Endothelial cell of hepatic sinusoid (primary cell): Measurements from ENCODE around the gene RPL28.

Experiments
- in situ Hi-C: cut with HindIII; loops from 2 replicates; pipeline ENCODE4 v1.10.0; 2017; ENCODE audit warnings: low sequenced_read_pairs

Gene RPL28

DNA sequence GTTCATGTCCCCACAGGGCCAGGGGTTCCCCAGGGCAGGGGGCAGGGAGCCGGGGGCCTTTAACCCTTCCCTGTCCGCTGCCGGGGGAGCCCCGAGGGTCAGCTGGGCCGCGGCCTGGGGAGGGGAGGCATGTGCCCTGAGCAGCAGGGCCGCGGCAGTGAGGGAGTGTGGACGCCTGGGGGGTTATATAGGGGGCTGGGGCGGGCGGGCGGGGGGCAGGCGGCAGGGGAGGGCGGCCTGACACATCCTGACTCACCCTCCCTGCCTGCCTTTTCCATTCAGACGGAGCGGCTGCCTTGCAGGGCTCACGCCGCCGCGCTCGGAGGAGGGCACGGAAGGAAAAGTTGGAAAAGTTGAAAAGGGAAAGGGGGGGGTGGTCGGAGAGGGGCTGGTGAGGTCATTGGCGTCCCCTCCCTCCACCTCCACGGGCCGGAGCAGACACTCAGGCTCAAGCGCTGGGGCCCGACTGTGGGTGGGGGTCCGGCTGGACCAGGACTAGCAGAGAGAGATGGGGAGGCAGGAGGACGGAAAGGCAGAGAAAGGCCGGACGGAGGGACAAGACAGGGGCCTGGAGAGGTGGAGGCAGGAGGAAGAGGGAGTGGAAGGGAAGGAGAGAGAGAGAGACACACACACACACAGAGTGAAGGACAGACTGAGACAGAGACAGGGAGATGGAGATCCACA lies 15.3 kb upstream of the RPL28 start, which contains the start of gene IL11:
Gene IL11, minus strand, starts transcription at position 159 of the 684 bp plus-strand sequence. Its CDS starts 153 bp downstream, at position 6.
- in situ Hi-C loops = no loop called here

DNA sequence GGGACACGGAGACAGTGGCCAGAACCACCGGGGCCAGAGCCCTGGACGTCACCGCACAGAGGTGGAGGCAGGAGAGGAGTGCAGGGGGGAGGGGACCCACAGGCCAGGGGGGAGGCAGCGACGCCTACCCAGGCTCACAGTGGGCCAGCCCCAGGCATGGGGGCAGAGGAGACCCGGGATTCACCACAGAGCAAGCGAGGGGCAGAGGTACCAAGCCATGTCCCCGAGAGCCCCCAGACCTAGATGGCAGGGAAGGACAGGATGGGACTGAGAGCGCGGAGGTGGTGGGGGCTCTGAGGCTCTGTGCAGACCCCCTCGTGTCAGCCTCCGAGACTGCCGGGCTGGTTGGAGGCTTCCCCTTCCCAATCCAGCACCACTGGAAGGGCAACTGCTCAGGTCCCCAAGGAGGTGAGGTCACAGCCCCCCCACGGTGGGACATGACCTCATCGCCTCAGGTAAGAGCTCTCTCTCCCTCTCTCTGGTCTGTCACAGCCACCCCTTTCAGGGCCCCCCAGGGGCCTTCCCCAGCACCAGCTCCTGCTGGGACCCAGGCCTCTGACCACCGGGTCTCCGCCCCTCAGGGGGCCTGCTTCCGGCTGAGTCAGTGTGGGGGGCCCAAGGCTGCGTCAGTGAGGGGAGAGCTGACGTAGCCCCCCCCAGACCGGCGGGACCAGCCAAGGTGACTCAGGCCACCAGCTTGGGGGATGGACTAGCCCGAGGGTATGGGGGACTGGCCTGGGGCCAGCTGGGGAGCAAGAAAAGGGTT lies 13.2 kb upstream of the RPL28 start:
- in situ Hi-C loops = no loop called here

DNA sequence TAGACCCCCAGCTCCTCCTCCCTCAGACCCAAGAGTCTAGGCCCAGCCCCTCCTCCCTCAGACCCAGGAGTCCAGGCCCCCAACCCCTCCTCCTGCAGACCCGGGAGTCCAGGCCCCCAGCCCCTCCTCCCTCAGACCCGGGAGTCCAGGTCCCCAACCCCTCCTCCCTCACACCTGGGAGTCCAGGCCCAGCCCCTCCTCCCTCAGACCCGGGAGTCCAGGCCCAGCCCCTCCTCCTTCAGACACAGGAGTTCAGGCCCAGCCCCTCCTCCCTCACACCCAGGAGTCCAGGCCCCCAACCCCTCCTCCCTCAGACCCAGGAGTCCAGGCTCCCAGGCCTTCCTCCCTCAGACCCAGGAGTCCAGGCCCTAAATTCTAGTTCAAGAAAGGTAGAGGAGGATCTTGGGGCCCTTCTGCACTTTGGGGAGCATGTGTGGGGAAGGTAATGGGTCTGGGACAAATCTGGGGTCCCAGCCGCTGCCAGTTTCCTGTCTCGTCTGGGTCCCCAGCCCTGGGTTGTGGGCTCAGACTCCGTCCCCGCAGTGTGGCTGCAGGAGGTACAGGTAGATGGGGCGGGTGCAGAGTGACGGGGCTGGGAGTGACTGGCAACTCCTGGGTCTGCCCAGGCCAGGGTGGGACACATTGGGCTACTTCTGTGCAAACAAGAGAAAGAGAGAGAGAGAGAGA lies 12.3 kb upstream of the RPL28 start:
- in situ Hi-C loops = no loop called here

GRCh38 chr19:55373993-55374757 lies 11.6 kb upstream of the RPL28 start:
- in situ Hi-C loops = no loop called here

GRCh38 chr19:55376241-55376933 lies 9.3 kb upstream of the RPL28 start, which contains the start of gene TMEM190:
TMEM190 (plus strand) TSS chr19:55376826; CDS start chr19:55376854, 28 bp downstream.
- in situ Hi-C loops = no loop called here

DNA sequence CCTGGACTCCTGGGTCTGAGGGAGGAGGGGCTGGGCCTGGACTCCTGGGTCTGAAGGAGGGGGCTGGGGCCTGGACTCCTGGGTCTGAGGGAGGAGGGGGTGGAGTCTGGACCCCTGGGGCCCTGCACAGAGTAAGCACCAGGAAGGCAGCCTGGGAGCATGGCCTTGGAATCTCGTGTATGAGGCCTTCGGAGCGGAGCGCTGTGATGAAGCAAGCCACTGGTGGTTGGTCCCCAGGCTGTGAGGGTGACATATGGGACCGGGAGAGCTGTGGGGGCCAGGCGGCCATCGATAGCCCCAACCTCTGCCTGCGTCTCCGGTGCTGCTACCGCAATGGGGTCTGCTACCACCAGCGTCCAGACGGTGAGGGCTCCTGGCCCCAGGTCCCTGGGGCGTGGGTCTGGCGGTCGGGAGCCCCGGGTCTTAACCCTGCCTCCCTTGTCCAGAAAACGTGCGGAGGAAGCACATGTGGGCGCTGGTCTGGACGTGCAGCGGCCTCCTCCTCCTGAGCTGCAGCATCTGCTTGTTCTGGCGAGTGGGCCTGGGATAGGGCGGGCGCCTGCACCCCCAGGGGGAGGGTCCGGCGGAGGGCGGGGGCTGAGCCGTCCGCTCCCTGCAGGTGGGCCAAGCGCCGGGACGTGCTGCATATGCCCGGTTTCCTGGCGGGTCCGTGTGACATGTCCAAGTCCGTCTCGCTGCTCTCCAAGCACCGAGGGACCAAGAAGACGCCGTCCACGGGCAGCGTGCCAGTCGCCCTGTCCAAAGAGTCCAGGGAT lies 8.2 kb upstream of the RPL28 start:
- in situ Hi-C loops = no loop called here

GRCh38 chr19:55379174-55379573 lies 6.6 kb upstream of the RPL28 start:
- in situ Hi-C loops = no loop called here

DNA sequence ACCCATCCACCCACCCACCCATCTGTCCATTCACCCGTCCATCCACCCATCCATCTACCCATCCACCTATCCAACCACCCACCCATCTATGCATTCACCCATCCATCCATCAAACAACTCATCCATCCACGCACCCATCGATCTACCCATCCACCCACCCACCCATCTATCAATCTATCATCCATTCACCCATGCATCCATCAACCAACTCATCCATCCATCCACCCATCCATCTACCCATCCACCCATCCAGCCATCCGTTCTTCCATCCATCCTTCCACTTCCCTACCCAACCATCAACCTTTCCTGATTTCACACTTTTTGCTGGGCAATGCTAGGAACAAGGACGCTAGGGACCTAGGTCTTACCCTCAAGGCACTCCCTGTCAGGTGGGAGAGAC lies 3.7 kb upstream of the RPL28 start:
- in situ Hi-C loops = no loop called here

DNA sequence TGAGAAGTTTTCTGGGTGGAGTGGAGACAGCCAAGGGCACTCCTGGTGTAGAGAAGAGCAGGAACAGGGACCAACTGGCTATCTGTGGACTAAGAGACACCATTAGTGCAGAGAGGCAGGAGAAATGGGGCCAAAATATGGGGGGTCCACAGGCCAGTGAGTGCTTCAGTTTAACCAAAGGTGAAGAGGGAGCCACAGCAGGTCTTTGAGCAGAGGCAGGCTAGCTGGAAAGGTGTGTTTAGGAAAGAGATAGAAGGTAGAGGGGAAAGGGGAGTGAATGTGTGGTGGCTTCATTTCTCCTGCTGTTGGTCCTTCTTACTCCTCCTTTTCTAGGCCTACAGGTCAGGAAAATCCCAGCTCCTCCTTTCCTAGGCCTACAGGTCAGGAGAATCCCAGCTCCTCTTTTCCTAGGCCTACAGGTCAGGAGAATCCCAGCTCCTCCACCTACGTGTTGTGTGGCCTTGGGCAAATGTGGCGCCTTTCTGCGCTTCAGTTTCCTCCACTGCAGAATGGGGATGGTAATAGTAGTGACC lies 3.1 kb upstream of the RPL28 start:
- in situ Hi-C loops = no loop called here

DNA sequence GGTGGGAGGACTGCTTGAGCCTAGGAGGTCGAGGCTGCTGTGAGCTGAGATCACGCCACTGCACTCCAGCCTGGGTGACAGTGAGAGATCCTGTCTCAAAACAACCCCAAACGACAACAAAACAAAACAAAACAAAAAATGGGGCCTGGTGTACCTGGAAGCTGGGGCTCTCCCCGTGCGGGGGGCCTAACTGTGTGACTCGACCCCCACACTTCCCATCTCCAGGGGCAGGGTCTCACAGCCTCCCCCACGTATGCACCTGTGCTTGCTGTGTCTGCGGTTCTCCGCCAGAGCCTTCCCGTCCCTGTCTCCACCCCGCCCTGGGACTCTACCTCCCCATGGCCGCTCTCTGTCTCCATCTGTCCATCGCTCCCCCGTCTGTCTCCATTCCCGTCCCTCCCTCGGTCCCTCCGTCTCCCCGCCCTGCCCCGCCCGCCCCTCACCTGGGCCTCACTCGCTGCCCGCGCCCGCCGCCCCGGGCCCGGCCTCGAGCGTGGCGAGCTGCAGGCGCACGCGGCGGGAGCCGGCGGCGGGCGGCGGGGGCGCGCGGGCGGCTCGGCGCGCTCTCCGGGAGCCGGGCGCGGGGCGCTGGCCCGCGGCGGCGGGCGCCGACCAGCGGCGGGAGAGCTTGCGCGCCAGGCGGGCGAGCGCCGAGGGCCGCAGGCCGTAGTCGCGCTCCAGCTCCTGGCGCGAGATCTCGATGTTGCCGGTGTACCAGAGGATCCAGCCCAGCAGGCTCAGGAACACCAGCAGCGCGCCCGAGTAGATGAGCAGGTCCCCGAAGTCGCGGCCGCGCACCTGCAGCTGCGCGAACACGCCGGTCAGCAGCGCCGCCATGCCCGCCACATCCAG lies 2.2 kb upstream of the RPL28 start:
- in situ Hi-C loops = no loop called here

- in situ Hi-C loops = no loop called here
Measured at GRCh38 chr19:55384131-55384919, 1.4 kb upstream of the RPL28 start, which contains the start of gene TMEM238. TMEM238 (minus strand) TSS chr19:55384292; CDS start chr19:55384259, 33 bp downstream.

GRCh38 chr19:55384920-55385723 lies 610 bp upstream of the RPL28 start:
- in situ Hi-C loops = no loop called here

DNA sequence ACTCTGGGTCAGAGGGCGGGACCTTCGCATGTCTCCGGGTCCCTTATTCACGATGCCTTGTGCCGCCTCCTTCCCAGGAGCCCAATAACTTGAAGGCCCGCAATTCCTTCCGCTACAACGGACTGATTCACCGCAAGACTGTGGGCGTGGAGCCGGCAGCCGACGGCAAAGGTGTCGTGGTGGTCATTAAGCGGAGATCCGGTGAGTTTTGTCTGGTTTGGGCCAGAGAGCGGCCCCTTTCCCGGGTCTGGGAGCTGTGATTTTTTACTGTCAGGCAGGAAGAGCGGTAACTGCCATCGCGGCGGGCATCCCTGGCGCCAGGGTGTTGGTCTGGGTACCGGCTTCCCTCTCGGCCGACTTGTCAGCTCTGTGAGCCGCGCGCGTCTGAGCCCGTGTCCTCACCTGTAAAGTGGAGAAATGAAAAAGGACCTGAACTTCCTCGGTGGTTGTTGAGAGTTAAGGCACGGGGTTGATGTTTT lies 800 bp downstream of the RPL28 start:
- in situ Hi-C loops = no loop called here

- in situ Hi-C loops = no loop called here
Measured at GRCh38 chr19:55387736-55388497, 2.2 kb downstream of the RPL28 start.

GRCh38 chr19:55389386-55390317 lies 3.9 kb downstream of the RPL28 start:
- in situ Hi-C loops = loop anchor here (5.0 kb wide), 2 partner anchors 42 to 92 kb away; no protein-coding TSS in a partner anchor
